SK-N-SH treated with all-trans-retinoic acid at 6 μM for 48 hours (cell line): ENCODE results near the gene DDX1.

Source experiments
- BACH2 ChIP-seq: fragments of 250-450 bp; sonication (Bioruptor Pico); IDR thresholded peaks from 2 replicates; pipeline ENCODE4 v1.9.0; 2021; ENCODE audit warnings: mild to moderate bottlenecking, borderline replicate concordance
- PATZ1 ChIP-seq: fragments of 250-450 bp; sonication (Bioruptor Pico); IDR thresholded peaks from 2 replicates; pipeline ENCODE4 v1.8.0; 2020; ENCODE audit warnings: mild to moderate bottlenecking, moderate library complexity, borderline replicate concordance
- POU6F1 ChIP-seq: fragments of 250-450 bp; sonication (Bioruptor Pico); IDR thresholded peaks from 2 replicates; pipeline ENCODE4 v1.8.0; 2021; ENCODE audit warnings: low read depth, mild to moderate bottlenecking, moderate library complexity, borderline replicate concordance
- TCF4 ChIP-seq: fragments of 250-450 bp; sonication (Bioruptor Pico); IDR thresholded peaks from 2 replicates; pipeline ENCODE4 v1.8.0; 2021; ENCODE audit warnings: mild to moderate bottlenecking, moderate library complexity, borderline replicate concordance
- ZFP30 ChIP-seq: fragments of 450-650 bp; formaldehyde crosslinking; IDR thresholded peaks from 2 replicates; pipeline ENCODE4 v1.5.0; 2022; ENCODE audit warnings: mild to moderate bottlenecking, moderate library complexity

DNA sequence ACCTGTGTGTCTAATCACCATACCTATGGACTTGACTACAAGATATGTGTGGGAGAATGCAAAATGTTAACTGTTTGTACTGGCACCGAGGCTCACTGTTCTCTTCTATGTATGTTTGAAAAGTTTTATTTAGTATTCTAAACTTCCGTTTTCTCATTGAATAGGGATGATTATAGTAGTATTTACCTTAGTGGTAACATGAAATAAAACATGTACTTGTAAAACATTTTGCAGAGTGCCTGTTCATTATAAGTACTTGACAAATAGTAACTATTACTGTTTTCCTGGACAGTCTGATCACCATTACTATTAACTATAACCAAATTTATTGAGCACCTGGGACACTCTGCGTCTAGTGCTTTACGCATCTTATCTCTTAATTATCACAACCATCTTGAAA is 24.8 kb downstream of the DDX1 start:
- TF ChIP-seq BACH2 (CRISPR knock-in tag) (no peak), ZFP30 (CRISPR knock-in tag) (no peak), PATZ1 (CRISPR knock-in tag) (no peak), TCF4 (CRISPR knock-in tag) (no peak), POU6F1 (no peak)
